Globus pallidus (tissue), 1 donor: ENCODE measurements around the gene CYP4F8.
"Not testable (repeated sequence)": the region's sequence is repeated elsewhere in the genome, so short reads cannot be mapped to it uniquely, and the experiment has no call there.

ENCODE experiments used
- DNase-seq: peaks from one replicate; pipeline ENCODE4 v3.0.0-alpha.2; 2015; ENCODE audit warnings: low spot score

Gene CYP4F8

GRCh38 chr19:15644066-15644741 is 29.2 kb downstream of the CYP4F8 start:
- no peak for DNase-seq

- no peak for DNase-seq
Observed at GRCh38 chr19:15644816-15645215, 29.8 kb downstream of the CYP4F8 start.

- no peak for DNase-seq
Observed at GRCh38 chr19:15649526-15649925, 34.5 kb downstream of the CYP4F8 start.

GRCh38 chr19:15650123-15650522 is 35.1 kb downstream of the CYP4F8 start:
- not testable (repeated sequence) for DNase-seq

- DNase-seq: no peak
Observed at GRCh38 chr19:15651791-15652190, 36.8 kb downstream of the CYP4F8 start.

- no peak for DNase-seq
Observed at GRCh38 chr19:15652559-15653278, 37.7 kb downstream of the CYP4F8 start.

GRCh38 chr19:15656467-15656866 is 41.4 kb downstream of the CYP4F8 start:
- DNase-seq: no peak

GRCh38 chr19:15663247-15663646 is 48.2 kb downstream of the CYP4F8 start:
- no peak for DNase-seq

GRCh38 chr19:15666186-15666585 is 51.2 kb downstream of the CYP4F8 start:
- no peak for DNase-seq

GRCh38 chr19:15666883-15667282 is 51.9 kb downstream of the CYP4F8 start:
- no peak for DNase-seq

GRCh38 chr19:15669440-15669839 is 54.4 kb downstream of the CYP4F8 start:
- no peak for DNase-seq

- DNase-seq: no peak
Observed at GRCh38 chr19:15669891-15670290, 54.9 kb downstream of the CYP4F8 start.

GRCh38 chr19:15671237-15671821 is 56.3 kb downstream of the CYP4F8 start:
- DNase-seq: no peak

GRCh38 chr19:15671891-15672579 is 57.0 kb downstream of the CYP4F8 start:
- no peak for DNase-seq

GRCh38 chr19:15672580-15673175 is 57.7 kb downstream of the CYP4F8 start, which contains the start of gene CYP4F12:
Gene CYP4F12, plus strand, starts transcription at chr19:15673087. Its CDS starts 443 bp downstream, at chr19:15673530.
- DNase-seq: no peak

- no peak for DNase-seq
Observed at GRCh38 chr19:15673176-15673654, 58.2 kb downstream of the CYP4F8 start.

GRCh38 chr19:15675560-15675959 is 60.5 kb downstream of the CYP4F8 start:
- DNase-seq: no peak

- DNase-seq: no peak
Observed at GRCh38 chr19:15679089-15679488, 64.1 kb downstream of the CYP4F8 start.

GRCh38 chr19:15679865-15680264 is 64.8 kb downstream of the CYP4F8 start:
- not testable (repeated sequence) for DNase-seq
